Stimulated activated CD8-positive, alpha-beta memory T cell treated with anti-CD3 and anti-CD28 coated beads, Interleukin-15, amount 100 ng/mL, for 24 hours (primary cell): Measurements from ENCODE around the gene SLCO3A1.
"Not testable (repeated sequence)": the region's sequence is repeated elsewhere in the genome, so short reads cannot be mapped to it uniquely, and the experiment has no call there.

Source experiments
- DNase-seq: peaks from one replicate; pipeline ENCODE4 v3.0.0-alpha.2; 2020; ENCODE audit warnings: low read depth

Gene SLCO3A1

GRCh38 chr15:92162657-92163056 lies 309.1 kb downstream of the SLCO3A1 start:
- DNase-seq, result no peak

GRCh38 chr15:92163641-92164040 lies 310.1 kb downstream of the SLCO3A1 start:
- no peak for DNase-seq

- no peak for DNase-seq
These were observed 311.0 kb downstream of the SLCO3A1 start for GRCh38 chr15:92164327-92165000.

GRCh38 chr15:92165001-92165346 lies 311.5 kb downstream of the SLCO3A1 start:
- DNase-seq, result no peak

- no peak for DNase-seq
These were observed 312.5 kb downstream of the SLCO3A1 start for GRCh38 chr15:92166029-92166428.

DNA sequence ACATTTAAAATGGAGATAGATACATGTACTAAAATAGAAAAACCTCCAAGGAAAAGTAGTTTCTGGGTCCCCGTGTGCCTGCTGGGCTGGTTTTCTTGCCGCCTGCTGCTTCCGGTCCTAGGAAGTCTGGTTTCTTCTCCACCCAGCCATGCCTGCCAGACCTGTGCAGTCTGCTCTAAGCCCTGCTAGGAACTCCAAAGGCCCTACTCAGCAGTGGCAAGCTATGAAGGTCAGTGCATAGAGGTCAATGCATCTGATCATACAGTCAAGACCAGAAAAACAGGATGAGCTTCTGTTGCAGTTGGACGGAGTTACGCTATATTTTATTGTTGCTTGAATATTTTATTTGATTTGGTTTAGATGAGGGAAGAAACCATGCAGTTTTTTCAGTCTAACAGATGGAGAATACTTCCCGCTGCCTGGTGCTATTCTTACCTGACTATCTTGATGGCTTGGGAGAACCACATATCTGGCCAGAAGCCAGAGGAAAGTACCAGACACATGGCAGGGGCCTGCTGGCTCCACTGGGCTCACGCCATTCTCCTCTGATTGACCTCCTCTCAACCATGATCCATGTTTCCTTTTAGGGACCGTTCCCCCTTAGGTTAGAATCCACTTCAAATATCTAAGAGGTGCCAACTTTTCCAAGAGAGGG lies 313.4 kb downstream of the SLCO3A1 start:
- no peak for DNase-seq

DNA sequence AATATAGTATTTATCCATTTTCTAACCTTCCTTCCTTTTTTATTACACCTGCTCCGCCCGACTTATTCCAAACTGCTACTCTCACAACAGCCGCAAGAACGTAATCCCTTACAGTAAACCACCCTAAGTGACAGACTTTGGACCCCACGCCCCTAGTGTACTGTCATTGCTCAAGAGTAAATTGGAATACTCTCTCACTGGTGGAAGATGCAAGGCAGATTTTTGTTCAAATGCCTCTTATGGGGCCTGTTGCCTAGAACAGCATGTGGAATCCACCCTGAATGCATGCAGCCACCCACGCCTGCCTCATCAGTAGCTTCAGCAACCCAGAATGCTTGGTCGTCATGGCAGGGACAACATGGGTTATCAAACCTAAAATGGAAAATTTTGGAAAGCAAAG lies 313.9 kb downstream of the SLCO3A1 start:
- DNase-seq, result no peak

DNA sequence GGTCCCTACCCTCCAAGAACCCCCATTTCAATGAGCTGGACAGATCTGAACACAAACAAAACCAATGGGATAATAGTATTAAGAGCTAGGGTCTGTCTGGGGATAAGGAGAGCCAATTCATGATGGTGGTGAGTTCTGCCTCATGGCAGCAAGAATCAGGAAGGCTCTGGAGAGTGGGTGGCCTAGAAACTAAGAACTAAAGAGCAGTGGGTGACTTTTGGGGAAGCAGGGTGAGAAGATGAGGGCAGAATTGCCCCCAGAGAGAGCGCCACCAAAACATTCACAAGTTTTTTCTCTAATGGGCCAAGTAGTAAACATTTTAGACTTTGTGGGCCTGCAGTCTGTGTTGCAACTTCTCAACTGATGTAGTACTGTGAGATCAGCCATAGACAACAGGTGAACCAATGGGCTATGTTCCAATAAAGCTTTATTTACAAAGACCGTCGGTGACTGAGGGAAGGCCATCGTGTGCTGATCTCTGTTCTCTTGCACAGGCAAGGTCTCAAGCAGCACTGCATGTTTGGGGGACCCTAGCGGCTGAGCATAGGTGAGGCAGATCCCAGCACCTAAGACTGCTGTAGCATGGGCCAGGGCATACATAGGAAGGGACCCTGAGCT lies 314.7 kb downstream of the SLCO3A1 start:
- no peak for DNase-seq

DNA sequence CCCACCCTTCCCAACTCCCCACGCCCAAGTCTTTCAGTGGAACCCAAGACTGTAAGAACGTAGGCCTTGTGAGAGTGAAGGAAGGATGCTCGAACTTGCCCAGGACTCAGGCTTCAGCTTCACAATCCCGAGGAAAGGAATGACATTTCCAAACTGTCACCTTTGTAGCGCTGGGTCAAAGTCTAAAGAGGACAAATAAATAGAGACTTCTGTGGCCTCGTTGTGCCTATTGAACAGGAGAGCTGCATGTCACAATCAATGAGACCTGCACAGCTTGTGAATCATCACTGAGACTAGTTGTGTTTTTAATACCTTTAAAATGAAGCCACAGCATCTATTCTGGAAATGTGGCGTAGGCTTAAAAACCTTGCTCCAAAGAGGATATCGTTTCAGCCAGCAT lies 317.4 kb downstream of the SLCO3A1 start:
- DNase-seq, result no peak

DNA sequence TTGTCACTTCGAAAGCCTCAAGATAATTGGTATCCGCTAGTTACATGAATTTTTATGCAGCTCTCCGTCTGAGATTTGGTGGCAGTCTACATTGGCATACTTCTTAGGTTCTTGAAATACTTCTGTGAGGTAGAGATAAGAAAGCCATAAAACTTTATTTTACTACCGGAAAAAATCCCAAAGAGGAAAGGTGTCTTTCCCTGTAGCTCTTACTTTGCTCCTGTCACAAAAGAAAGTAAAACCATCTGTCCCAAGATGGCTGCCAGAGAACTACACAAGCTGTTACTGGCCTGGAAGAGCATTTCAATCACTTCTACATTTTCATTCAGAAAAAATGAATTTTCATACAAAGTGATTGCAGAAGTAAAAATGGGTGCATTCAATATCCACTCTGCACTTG lies 325.4 kb downstream of the SLCO3A1 start:
- no peak for DNase-seq

- DNase-seq, result no peak
These were observed 330.6 kb downstream of the SLCO3A1 start for GRCh38 chr15:92184142-92184541.

DNA sequence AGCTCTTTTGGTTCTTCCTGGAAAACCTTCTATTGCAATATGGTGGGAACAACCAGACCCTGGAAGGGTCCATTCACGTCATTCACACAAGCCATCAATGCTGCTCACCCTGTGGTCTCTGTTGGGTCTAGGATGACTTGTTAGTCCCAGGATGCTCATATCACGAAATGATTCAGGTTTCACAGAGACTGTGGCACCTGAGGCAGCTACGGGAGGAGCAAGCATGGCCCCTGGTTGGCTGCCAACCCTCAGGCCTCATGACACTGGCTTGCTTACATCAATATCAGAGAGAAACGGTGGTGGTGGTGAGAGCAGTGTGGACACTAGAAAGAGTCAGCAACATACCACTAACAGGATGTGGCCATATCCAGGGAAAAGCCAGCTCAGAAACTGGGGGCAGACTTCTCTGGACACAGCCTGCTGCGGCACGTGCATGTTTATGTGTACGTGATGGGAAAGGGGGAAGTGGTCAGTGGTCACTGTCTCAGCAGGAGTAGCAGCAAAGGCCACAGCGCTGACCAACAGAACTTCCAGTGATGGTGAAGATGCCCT lies 331.2 kb downstream of the SLCO3A1 start:
- no peak for DNase-seq

- no peak for DNase-seq
These were observed 334.5 kb downstream of the SLCO3A1 start for GRCh38 chr15:92187975-92188374.

DNA sequence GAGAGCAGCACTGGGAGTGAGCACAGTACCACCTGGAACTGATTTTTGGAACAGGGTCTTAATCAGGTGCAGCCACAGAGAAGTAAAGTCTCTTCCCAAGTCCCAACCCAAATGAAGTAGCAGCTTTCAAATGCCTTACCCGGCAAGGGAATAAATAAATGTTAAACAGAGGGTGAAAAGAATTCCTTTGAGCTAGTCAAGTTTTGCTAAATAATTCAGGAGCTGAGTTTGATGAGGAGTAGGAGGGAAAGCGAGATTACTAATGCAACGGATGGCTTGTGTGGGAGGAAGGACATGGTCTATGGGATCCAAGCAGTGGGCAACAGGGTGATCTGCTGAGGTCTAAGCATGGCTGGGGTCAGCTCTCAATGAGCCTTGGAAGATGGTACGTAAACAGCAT lies 335.7 kb downstream of the SLCO3A1 start:
- no peak for DNase-seq

GRCh38 chr15:92195241-92195640 lies 341.7 kb downstream of the SLCO3A1 start:
- no peak for DNase-seq

DNA sequence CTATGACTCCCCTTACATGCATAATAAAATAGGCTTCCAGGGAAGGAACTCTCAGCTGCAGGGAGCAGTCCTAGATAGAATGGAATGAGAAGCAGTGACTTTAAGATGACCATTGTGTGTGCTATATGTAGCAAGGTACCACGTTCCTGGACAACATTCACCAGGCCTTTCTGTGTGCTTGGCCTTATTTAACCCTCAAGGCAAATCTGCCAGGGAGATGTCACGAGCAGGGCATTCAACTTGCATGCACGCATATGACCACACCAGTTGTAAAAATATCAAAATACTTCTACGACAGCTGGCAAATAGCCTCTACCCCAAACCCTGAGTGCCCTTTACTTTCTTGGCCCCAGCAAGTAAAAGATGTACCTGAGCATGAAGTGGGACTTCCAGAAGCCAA lies 342.8 kb downstream of the SLCO3A1 start:
- DNase-seq, result no peak

GRCh38 chr15:92197746-92198145 lies 344.2 kb downstream of the SLCO3A1 start:
- DNase-seq, result no peak

- DNase-seq, result no peak
These were observed 347.4 kb downstream of the SLCO3A1 start for GRCh38 chr15:92200891-92201290.

DNA sequence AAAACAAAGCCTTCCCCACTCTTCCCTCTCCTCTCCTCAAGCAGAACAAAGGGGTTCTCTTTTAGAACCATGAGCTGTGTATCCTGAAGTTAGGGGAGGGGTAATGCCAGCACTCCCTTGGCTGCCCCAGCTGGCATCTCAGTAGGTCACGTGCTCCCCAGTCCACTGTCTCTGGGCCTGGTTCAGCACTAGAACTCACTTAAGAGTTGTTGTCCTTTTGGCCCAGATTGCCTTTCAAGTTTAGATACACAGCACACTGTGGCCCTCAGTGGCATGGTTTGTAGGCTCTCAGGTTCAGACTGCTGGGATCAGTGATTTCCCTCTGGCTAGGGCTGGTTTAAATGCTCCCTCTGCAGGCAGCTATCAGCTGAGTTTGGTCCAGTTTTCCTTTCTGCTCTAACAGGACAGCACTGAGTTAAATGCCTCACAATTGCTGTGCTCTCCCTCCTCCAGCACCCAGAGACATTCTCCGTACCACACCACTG lies 351.8 kb downstream of the SLCO3A1 start:
- no peak for DNase-seq

DNA sequence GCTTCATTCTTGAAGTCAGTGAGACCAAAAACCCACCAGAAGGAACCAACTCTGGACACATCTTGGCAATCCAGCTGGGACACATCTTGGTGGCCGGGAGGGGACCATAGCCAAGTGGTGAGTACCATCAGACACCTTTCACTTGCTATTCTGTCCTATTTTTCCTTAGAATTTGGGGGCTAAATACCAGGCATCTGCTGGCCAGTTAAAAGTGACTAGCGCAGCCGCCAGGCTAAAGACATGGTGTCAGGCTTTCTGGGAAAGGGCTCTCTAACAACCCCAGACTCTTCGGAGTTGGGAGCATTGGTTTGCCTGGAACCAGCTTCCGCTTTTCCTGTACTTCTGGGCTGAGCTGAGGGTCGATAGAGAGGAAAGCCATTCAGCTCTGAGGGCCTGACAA lies 354.1 kb downstream of the SLCO3A1 start:
- not testable (repeated sequence) for DNase-seq
